Stimulated activated naive CD8-positive, alpha-beta T cell treated with anti-CD3 and anti-CD28 coated beads, Interleukin-15, Interleukin-2, amounts not matched to agents 100 ng/mL and 50 ng/mL, for 24 hours (primary cell): ENCODE measurements around the gene CCDC93.
A peak's percentile ranks its signal among the peaks of the same experiment; 100 is the strongest.
"Not testable (repeated sequence)": the region's sequence is repeated elsewhere in the genome, so short reads cannot be mapped to it uniquely, and the experiment has no call there.

Experiments used
- H3K27ac Mint-ChIP-seq: one replicate; pipeline ENCODE4 v1.8.0; 2021; ENCODE audit warnings: mild to moderate bottlenecking, mixed read lengths
- H3K27me3 Mint-ChIP-seq: one replicate; pipeline ENCODE4 v1.8.0; 2021; ENCODE audit warnings: mixed read lengths
- H3K36me3 Mint-ChIP-seq: one replicate; pipeline ENCODE4 v1.8.0; 2021; ENCODE audit warnings: low read depth, mixed read lengths
- H3K4me1 Mint-ChIP-seq: one replicate; pipeline ENCODE4 v1.8.0; 2021; ENCODE audit warnings: low read depth, mixed read lengths
- H3K4me3 Mint-ChIP-seq: one replicate; pipeline ENCODE4 v1.8.0; 2021; ENCODE audit warnings: mild to moderate bottlenecking, mixed read lengths
- H3K9me3 Mint-ChIP-seq: one replicate; pipeline ENCODE4 v1.8.0; 2021; ENCODE audit warnings: mixed read lengths

CCDC93 gene

DNA sequence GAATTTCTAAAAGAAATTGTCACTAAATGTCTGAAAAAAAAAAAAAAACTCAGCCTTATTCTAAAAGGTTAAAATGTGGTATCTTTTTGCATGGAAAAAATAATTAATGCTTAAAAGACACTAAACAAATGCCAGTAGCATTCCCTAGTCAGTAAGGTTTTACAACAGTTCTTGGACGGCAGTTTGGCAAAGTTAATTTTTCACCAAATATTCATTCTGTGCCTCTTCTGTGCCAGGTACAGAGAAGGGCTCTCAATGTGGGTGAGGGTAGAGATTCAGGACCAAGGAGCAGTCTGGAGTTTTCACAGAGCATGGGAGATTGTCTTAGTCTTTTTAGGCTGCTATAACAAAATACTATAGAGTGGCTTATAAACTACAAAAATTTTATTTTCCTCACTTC lies 6.0 kb upstream of the CCDC93 start:
- Mint-ChIP-seq H3K9me3 (no peaks in the 10 kb centered on the region), H3K4me1 (peaks cover 8% of the 10 kb centered on the region), H3K27me3 (peaks cover 12% of the 10 kb centered on the region), H3K27ac (no peak overlapping the region), H3K36me3 (no peaks in the 10 kb centered on the region), H3K4me3 (no peak overlapping the region)

DNA sequence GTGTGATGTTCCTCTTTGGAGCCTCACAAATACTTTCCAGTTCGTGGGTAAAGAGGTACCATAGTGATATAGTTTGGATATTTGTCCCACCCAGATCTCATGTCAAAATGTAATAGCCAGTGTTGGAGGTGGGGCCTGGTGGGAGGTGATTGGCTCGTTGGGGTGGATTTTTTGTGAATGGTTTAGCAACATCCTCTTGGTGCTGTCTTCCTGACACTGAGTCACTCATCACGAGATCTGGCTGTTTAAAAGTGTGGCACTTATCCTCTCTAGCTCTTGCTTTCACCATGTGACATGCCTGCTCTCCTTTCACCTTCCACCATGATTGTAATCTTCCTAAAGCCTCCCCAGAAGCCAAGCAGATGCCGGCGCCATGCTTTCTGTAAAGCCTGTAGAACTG lies 3.0 kb upstream of the CCDC93 start:
- Mint-ChIP-seq H3K27me3 (peaks cover 4% of the 10 kb centered on the region), H3K36me3 (no peaks in the 10 kb centered on the region), H3K9me3 (no peaks in the 10 kb centered on the region), H3K4me1 (peaks cover 24% of the 10 kb centered on the region), H3K27ac (peak overlapping the region; percentile 53), H3K4me3 (no peak overlapping the region)

DNA sequence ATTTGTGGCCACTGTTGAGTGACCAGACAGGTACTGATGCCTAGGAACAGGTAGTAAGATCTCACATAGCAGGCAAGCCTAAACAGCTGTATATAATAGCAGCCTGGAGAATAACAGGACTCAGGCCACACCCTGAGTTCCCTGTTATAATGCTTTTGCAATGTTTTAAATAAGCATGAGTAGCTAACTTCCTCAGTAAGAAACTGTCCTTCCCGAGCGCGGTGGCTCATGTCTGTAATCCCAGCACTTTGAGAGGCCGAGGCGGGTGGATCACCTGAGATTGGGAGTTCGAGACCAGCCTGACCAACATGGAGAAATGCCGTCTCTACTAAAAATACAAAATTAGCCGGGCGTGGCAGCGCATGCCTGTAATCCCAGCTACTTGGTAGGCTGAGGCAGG lies 1.9 kb upstream of the CCDC93 start:
- H3K27ac Mint-ChIP-seq, H3K27me3 Mint-ChIP-seq, H3K36me3 Mint-ChIP-seq, H3K9me3 Mint-ChIP-seq, H3K4me3 Mint-ChIP-seq: not testable (repeated sequence)
- H3K4me1 Mint-ChIP-seq, result peaks cover 32% of the 10 kb centered on the region

DNA sequence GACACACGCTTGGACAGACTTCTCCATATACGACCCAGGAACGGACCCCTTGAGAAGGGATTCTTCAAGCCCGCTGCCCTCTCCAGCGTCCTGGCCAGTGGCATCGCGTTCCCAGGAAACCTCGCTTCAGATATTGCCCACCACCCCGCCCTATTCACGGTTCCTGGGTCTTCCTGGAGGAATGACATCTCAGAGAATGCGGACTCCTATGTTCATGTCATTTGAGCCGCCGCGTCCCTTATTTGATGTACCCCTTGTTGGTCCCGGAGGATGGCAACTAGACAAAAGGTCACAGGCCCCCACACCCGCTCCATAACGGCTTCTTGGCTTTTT lies 588 bp upstream of the CCDC93 start:
- Mint-ChIP-seq H3K27ac (peak overlapping the region; percentile 52), H3K4me3 (peak overlapping the region; percentile 93), H3K27me3 (no peaks in the 10 kb centered on the region), H3K9me3 (no peaks in the 10 kb centered on the region), H3K36me3 (peaks cover 4% of the 10 kb centered on the region), H3K4me1 (peaks cover 39% of the 10 kb centered on the region)

DNA sequence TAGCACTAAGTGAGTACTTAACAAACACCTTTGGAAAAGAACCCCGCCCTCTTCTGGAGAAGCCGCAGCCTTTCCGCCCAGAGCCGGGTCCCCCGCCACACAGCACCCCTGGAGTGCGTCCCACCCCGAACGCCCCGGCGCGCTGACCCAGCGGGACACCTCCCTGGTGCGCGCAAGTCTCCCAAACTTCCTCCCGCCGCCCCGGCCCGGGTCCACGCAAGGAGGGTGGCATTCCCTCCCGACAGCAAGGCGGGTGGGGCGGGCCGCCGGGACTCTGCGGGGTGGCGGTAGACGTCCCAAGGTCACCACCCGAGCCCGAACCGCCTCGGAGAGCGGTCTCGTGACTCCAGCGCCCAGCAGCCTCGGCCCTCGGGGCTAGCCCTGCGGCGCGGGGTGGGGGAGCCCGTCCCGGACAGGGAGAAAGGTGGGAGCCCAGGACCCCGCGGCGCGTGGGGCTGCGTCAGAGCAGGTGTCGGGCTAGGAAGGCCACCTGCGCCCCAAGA lies 598 bp downstream of the CCDC93 start:
- no peaks in the 10 kb centered on the region for H3K9me3 Mint-ChIP-seq
- peaks cover 39% of the 10 kb centered on the region for H3K4me1 Mint-ChIP-seq
- H3K27me3 Mint-ChIP-seq, result no peaks in the 10 kb centered on the region
- H3K36me3 Mint-ChIP-seq, result peaks cover 6% of the 10 kb centered on the region
- peak overlapping the region; percentile 86 for H3K4me3 Mint-ChIP-seq
- H3K27ac Mint-ChIP-seq, result no peak overlapping the region

DNA sequence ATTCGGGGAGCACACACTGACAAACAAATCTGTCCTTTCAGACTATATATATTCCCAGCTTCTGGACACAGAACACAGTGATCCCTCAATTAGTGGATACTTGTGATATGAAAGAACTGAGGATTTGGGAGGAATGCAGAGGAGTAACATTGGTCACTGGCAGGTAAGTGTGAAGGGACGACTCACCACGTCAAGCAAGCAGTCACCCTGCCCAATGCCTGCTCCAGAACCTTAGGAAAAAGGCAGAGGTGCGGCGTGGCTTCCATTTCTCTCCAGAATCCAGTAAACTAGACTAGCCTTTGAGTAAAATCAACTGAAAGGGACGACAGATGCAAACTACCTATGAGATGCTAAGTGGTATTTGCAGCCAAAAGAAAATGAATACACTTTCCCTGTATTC lies 1.1 kb downstream of the CCDC93 start:
- Mint-ChIP-seq H3K4me1 (peaks cover 39% of the 10 kb centered on the region), H3K27ac (no peak overlapping the region), H3K4me3 (peak overlapping the region; percentile 86), H3K36me3 (peaks cover 11% of the 10 kb centered on the region), H3K9me3 (no peaks in the 10 kb centered on the region), H3K27me3 (no peaks in the 10 kb centered on the region)

DNA sequence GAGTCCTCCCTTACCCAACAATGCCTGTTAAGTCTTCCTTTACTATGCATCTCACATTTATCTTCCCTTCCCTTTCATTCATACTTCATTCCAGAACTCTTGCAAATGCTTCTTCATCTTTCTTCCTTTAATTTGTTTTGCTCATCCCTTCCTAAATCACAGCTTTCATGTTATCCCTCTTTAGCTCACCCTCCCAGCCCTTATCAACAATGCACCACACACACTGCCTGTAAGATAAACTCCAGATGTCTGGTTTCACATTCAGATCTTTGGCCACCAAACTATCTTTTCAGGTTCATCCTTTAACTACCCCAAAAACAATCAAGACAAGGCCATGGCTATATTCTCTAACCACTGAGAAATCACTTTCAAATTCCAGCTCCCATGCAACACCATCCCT lies 3.4 kb downstream of the CCDC93 start:
- Mint-ChIP-seq H3K9me3 (no peaks in the 10 kb centered on the region), H3K4me1 (peaks cover 39% of the 10 kb centered on the region), H3K36me3 (peaks cover 28% of the 10 kb centered on the region), H3K4me3 (no peak overlapping the region), H3K27me3 (no peaks in the 10 kb centered on the region), H3K27ac (no peak overlapping the region)

DNA sequence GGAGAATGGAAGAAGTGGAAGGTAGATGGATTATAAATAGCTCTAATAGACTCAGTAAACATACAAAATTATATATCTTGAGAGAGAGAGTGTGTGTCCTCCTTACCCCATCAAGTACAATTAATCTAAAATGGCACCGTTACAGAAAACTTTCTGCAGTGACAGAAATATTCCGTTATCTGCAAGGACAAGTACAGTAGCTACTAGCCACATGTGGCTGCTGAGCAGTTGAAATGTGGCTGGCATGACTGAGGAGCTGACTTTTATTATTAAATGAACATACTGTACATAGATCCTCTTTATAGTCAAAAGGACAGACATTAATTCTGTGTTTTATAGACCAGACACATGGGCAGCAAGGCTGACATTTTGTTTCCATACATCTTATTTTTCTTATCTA lies 7.0 kb downstream of the CCDC93 start:
- Mint-ChIP-seq H3K36me3 (peaks cover 49% of the 10 kb centered on the region), H3K27ac (no peak overlapping the region), H3K4me3 (no peak overlapping the region), H3K27me3 (no peaks in the 10 kb centered on the region), H3K4me1 (peaks cover 25% of the 10 kb centered on the region), H3K9me3 (no peaks in the 10 kb centered on the region)

DNA sequence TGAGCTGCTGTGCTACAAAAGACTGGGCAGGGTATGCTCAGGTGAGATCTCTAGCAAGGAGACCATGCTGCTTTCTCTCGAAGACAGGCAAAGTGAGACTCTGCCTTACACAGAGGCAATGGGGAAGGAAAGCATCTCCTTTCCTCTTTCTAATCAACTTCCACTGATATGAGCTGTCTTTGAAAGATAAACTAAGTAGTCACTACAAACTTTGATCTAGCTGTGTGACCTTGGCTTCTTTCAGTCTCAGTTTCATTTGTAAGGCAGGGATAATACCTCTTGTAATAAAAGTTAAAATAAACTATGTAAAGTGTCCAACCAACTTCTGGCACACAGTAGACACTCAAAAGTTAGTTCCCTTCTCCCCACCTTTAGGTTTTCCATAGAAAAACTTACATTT lies 7.5 kb downstream of the CCDC93 start:
- Mint-ChIP-seq H3K27me3 (no peaks in the 10 kb centered on the region), H3K9me3 (no peaks in the 10 kb centered on the region), H3K36me3 (peaks cover 49% of the 10 kb centered on the region), H3K4me1 (peaks cover 20% of the 10 kb centered on the region), H3K4me3 (no peak overlapping the region), H3K27ac (no peak overlapping the region)

DNA sequence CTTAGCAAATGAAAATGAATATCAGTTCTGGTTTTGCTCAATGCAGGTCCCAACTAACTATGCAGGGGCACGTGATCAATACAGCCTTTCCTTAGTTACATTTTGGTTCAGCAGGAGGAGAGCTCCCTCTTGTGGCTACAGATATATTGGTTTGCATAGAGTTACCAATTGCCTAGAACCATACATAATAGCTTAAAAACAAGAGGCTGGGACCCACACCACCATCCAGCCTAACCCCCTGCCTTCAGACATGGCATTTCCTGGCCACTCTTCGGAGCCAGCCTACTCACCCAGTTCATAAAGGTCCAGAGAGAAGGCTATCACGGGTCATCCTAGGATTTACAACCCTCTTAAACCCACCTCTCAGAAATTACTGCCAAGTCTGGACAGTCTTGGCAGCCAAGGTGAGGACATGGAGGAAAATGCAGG lies 10.5 kb downstream of the CCDC93 start:
- no peak overlapping the region for H3K27ac Mint-ChIP-seq
- no peaks in the 10 kb centered on the region for H3K27me3 Mint-ChIP-seq
- H3K36me3 Mint-ChIP-seq, result peaks cover 63% of the 10 kb centered on the region
- H3K4me1 Mint-ChIP-seq, result peaks cover 10% of the 10 kb centered on the region
- no peaks in the 10 kb centered on the region for H3K9me3 Mint-ChIP-seq
- no peak overlapping the region for H3K4me3 Mint-ChIP-seq

DNA sequence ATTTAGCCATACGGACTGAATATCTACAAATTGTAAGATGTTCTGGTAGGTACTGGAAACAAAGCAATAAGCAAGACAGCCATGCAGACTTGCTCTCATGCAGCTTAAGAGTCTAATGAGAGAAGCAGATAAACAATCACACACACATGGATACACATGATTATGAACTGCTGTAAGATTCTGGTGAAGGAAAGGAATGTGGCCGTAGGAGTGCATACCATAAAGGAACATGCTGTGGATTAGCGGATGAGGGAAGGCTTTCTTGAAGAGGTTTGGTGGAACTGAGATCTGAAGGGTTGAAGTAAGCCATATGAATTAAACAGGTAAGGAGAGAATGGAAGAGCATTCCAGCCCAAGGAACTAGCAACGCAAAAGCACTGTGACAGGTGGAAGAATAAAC lies 13.8 kb downstream of the CCDC93 start:
- H3K27me3 Mint-ChIP-seq, result no peaks in the 10 kb centered on the region
- peaks cover 4% of the 10 kb centered on the region for H3K4me1 Mint-ChIP-seq
- H3K36me3 Mint-ChIP-seq, result peaks cover 64% of the 10 kb centered on the region
- no peak overlapping the region for H3K27ac Mint-ChIP-seq
- no peak overlapping the region for H3K4me3 Mint-ChIP-seq
- no peaks in the 10 kb centered on the region for H3K9me3 Mint-ChIP-seq

DNA sequence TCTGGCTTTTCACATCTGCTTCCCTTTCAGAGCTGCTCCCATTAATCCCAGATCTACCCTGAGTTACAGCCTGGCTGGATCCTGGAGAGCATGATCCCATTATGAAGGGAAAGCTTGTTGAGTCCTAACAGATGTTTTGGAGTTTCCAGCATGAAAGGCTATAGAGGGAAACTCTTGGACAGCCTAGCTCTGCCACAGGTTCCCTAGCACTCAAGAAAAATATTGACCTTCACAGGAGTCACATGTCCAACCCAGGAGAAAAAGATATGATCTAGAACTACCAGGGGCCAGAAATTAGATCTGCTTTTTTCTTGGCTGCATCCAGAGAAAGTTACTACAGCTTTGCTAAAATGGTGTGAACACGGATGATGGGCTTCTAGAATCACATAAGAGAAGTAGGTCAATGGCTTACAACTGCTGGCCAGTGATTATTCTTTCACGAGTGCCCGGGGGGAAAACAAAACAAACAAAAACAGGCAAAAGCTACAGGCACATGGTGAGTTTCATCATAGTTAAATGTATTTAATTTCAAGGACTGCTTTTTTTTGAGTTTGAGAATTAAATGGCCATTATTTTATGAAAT lies 15.9 kb downstream of the CCDC93 start:
- Mint-ChIP-seq H3K27me3 (no peaks in the 10 kb centered on the region), H3K36me3 (peaks cover 68% of the 10 kb centered on the region), H3K27ac (no peak overlapping the region), H3K4me3 (no peak overlapping the region), H3K4me1 (no peaks in the 10 kb centered on the region), H3K9me3 (no peaks in the 10 kb centered on the region)

DNA sequence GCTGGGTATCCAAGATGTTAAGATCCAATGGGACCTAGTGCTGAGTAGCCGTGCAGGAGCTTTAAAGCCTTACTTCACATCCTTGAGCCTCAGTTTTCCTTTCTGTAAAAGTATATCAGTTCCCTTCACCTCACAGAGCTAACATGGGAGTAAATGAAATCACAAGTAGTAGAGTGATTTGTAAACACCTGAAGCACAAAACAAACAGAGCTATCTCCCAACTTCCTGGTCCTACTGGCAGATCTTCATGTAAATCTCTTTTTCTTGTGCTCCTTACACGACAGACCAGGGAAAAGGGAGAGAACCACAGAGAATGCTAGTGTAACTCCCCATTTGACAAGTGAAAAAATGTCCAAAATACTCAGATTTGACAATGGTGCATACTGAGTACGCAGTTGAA lies 17.3 kb downstream of the CCDC93 start:
- H3K4me3 Mint-ChIP-seq, result no peak overlapping the region
- peaks cover 74% of the 10 kb centered on the region for H3K36me3 Mint-ChIP-seq
- no peaks in the 10 kb centered on the region for H3K9me3 Mint-ChIP-seq
- no peak overlapping the region for H3K27ac Mint-ChIP-seq
- no peaks in the 10 kb centered on the region for H3K4me1 Mint-ChIP-seq
- H3K27me3 Mint-ChIP-seq, result no peaks in the 10 kb centered on the region

DNA sequence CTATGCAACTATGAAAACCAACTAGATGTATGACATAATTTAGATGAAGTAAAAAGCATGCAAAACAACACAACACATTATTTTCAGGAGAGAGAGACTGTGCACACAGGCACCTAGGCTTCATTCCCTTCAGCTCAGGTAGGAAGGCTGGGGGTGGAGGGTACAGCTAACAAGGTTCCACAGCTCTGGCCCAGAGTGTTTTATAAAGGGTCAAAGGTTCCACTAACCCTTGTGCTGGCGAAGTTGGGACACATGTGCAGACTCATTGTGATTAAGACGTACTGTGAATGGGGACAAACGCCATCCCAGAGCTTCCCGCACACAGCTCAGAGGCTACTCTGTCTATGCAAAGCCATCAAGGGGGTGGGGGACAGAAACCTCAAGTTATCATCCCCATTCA lies 19.1 kb downstream of the CCDC93 start:
- Mint-ChIP-seq H3K27me3 (no peaks in the 10 kb centered on the region), H3K4me1 (peaks cover 4% of the 10 kb centered on the region), H3K4me3 (no peak overlapping the region), H3K9me3 (no peaks in the 10 kb centered on the region), H3K36me3 (peaks cover 80% of the 10 kb centered on the region), H3K27ac (no peak overlapping the region)

DNA sequence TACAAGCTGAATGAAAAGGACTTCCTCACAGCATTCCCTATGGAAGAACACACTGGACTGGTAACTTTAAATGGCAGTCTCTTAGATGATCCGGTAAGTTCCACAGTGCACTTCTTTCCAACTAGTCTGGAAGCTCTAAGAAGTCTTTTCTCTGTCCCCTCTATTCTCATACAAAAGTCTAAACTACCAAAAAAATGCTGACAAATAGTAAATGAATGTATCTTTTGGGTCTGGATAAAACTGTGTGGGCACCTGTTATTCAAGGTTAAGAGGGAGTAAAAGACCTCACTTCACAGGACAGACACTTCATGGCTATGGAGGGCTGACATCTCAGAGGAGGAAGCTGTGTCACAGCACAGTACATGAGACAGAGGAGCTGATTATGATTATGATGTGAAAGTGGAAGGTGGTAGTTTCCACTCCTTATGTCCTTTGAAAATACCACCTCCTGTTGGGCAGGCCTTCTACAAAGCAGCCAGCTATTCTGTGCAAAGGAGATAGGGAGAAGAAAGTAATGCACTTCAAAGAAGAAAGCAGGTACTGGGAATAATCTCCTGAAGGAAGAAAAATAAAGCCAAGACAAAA lies 23.9 kb downstream of the CCDC93 start:
- no peaks in the 10 kb centered on the region for H3K27me3 Mint-ChIP-seq
- H3K4me1 Mint-ChIP-seq, result peaks cover 8% of the 10 kb centered on the region
- no peak overlapping the region for H3K27ac Mint-ChIP-seq
- H3K9me3 Mint-ChIP-seq, result no peaks in the 10 kb centered on the region
- H3K4me3 Mint-ChIP-seq, result no peak overlapping the region
- H3K36me3 Mint-ChIP-seq, result peaks cover 66% of the 10 kb centered on the region

DNA sequence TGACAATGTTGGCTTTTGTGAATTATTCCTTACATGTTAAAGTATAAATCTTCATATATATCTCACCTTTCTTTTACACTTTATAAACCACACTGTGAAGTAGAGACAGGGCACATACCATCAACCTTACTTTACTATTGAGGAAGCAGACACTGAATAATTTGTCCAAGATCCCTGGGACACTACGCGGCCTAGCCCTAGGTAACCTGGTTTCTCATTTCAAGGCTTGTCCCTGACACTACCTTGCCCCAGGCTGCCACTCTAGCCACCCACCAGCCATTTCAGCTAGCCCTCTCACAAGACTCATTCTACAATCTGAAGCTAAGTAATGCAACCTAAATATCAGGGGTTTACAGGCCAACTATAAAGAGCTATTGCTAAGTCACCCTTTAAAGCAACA lies 26.7 kb downstream of the CCDC93 start:
- no peak overlapping the region for H3K27ac Mint-ChIP-seq
- no peaks in the 10 kb centered on the region for H3K27me3 Mint-ChIP-seq
- peaks cover 69% of the 10 kb centered on the region for H3K36me3 Mint-ChIP-seq
- no peak overlapping the region for H3K4me3 Mint-ChIP-seq
- H3K9me3 Mint-ChIP-seq, result no peaks in the 10 kb centered on the region
- peaks cover 8% of the 10 kb centered on the region for H3K4me1 Mint-ChIP-seq
